Esophagus muscularis mucosa (tissue), 3 donors: ENCODE measurements around the gene CRYAA.
"Not testable (repeated sequence)": the region's sequence is repeated elsewhere in the genome, so short reads cannot be mapped to it uniquely, and the experiment has no call there.

Experiments used
- POLR2A ChIP-seq: fragments of 450-650 bp; IDR thresholded peaks from one replicate; pipeline ENCODE4 v1.6.1; 2017; ENCODE audit warnings: antibody characterized with exemption, moderate library complexity, mild to moderate bottlenecking, low read depth
- POLR2AphosphoS5 ChIP-seq, 2 donors: sonication (generic); formaldehyde crosslinking; IDR thresholded peaks; one replicate each; pipeline ENCODE4 v1.6.1; 2017; ENCODE audit warnings: antibody characterized with exemption in 2 of 2
- TF ChIP-seq, protein P1 (sequence below), 3 experiments: fragments of 200-600 bp in 2 of 3; fragments of 450-650 bp in 1 of 3; sonication (generic) in 2 of 3; IDR thresholded peaks; one replicate each; pipeline ENCODE4 v1.5.1; 2017 to 2019; ENCODE audit warnings: antibody characterized with exemption in 3 of 3, mild to moderate bottlenecking in 2 of 3, moderate library complexity in 1 of 3

DNA sequence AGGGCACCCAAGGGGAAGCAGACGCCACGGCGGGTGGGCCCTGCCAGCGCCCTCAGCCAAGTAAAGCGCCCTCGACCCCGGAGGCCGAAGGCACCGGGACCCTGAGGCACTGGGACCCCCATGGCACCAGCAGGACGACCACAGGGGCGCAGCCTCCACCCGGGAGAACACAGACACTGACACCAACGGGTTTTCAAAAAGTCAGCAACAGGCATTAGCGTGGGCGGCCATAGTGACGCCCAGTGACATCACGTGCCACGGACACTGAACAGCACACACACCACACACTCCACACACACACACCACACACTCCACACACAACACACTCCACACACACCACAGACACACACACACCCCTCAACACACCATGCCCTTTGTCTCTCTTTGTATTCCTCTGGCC lies 4.6 kb downstream of the CRYAA start:
- not testable (repeated sequence) for TF ChIP-seq POLR2A; POLR2AphosphoS5 (IDR thresholded peaks at IDR 0.05)
- TF ChIP-seq, protein P1, sequence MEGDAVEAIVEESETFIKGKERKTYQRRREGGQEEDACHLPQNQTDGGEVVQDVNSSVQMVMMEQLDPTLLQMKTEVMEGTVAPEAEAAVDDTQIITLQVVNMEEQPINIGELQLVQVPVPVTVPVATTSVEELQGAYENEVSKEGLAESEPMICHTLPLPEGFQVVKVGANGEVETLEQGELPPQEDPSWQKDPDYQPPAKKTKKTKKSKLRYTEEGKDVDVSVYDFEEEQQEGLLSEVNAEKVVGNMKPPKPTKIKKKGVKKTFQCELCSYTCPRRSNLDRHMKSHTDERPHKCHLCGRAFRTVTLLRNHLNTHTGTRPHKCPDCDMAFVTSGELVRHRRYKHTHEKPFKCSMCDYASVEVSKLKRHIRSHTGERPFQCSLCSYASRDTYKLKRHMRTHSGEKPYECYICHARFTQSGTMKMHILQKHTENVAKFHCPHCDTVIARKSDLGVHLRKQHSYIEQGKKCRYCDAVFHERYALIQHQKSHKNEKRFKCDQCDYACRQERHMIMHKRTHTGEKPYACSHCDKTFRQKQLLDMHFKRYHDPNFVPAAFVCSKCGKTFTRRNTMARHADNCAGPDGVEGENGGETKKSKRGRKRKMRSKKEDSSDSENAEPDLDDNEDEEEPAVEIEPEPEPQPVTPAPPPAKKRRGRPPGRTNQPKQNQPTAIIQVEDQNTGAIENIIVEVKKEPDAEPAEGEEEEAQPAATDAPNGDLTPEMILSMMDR (IDR thresholded peaks at IDR 0.05) = not testable (repeated sequence)
